GM15510 (cell line): ENCODE measurements around the gene ZNF74.

Experiments
- POLR2A ChIP-seq: IDR thresholded peaks from 3 replicates; pipeline ENCODE4 v1.6.1; 2011; ENCODE audit warnings: borderline replicate concordance; ENCODE audit not compliant: insufficient read length; ENCODE audit errors: extremely low read depth

The ZNF74 gene

DNA sequence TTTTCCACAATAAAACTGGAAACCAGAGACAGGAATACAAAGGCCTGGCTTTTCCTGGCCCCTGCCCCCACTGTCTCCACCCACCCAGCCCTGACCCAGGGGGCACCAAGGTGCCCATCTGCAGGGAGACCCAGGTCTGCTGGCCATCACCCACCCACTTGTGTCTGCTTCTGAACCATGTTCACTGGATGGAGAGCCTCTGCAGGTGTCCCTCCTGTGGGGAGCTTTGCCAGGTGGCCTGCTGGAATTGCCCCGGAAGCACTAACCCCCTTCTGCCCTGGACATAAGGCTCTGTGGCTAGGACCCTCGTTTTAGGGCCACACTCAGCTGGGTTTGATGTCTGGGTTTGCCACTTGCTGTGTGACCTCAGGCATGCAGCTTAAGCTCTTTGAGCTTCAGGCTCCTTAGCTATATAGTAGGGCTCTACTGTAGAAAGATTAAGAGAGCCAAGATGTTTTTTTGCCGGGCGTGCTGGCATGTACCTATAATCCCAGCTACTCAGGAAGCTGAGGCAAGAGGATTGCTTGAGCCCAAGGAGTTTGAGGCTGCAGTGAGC lies 39.8 kb downstream of the ZNF74 start:
- TF ChIP-seq POLR2A: no peak

GRCh38 chr22:20434264-20434751 lies 40.4 kb downstream of the ZNF74 start:
- no peak for TF ChIP-seq POLR2A

GRCh38 chr22:20434773-20435172 lies 40.8 kb downstream of the ZNF74 start:
- no peak for TF ChIP-seq POLR2A

DNA sequence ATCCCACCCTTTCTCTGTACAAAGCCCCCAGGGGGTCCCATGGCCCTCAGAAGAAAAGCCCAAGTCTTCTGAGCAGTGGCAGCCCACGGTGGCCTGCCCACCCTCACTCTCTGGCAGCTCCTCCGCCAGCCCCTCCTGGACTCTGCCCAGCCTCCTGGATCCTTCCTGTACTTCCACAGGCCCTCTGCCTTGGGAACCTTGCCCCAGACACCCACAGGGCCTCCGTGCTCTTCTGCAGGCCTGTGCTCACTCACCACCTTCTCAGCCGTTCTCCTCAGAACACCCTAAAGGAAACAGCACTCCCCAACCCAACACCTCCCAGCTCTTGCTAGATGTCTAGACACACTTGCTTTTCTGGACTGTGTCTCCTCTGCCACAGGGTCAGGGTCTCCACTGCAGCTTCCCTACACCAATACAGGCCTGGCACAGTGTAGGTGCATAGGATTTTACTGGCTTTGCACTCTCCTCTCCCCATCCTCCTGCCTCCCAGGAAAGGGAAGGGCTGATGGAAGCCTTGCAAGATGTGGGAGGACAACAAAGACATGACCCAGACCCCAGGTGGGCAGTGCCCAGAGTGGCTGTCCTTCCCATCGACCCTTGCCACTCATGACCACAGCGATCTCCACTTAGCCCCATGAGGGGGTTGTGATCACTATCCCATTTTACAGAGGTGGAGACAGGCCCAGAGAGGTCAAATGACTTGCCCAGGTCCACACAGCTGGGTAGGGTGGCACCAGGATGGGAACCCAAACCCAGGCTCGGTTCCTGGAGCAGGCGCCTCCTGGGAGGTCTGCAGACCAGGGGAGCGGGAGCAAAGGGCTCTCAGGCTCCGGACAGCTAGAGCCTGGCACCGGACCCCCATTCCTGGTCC lies 41.7 kb downstream of the ZNF74 start:
- no peak for TF ChIP-seq POLR2A

DNA sequence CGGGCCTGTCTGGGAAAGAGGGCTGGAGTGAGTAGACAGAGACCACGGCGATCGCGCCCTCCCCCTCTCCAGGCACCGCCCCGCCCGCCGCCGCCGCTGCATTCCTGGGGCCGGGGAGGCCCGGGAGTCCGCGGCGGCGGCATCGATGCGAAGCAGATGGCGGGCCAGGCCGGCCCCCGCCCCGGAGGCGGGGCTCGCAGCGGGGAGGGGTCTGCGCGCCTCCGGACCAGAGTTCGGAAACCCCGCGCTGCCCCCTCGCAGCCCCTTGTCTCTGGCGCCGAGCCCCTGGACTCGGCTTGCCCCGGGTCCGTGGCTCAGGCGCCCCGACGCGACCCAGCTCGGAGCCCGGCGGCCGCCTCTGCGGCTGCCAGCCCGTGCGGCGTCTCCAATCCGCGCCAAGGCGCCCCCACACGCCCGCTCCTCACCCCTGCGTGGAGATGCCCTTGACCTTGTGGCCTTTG lies 42.4 kb downstream of the ZNF74 start:
- TF ChIP-seq POLR2A: no peak

DNA sequence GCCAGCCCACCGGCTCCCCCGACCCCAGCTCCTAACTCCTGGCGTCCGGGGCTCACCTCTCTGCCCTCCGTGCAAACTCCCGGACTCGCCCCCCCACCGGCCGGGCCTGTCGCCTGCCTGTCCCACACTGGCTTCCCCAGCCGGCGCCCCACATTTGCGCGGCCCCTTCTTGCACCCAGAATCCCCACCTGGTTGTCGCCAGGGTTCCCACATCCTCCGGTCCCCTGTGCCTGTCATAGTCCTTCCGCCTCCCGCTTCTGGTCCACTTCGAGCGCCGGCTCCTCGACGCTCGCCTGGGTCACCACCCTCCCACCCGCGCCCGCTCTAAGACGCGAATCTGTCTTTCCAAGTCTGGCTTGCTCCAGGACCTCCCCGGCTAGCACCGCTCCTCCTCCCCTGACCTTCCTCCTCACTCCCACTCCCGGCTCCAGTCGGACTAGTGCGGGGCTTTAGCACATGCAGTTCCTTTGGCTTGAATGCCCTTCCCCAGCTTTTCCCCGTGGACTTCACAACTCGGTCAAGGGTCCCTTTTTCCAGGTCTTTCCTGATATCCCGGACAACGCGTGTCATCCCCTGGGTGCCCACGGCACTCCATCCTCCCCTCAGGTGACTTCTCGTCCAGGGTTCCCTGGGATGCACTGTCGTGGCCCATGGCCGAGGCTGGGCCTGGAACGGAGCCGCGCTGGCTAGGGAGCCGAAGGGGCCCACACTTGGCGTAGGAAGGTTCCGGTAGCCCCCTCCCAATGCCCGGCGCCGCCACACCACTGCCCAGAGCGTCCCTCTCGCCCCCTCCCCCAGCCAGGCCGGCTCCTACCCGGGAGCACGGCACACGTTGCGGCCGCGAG lies 43.0 kb downstream of the ZNF74 start:
- TF ChIP-seq POLR2A: no peak

DNA sequence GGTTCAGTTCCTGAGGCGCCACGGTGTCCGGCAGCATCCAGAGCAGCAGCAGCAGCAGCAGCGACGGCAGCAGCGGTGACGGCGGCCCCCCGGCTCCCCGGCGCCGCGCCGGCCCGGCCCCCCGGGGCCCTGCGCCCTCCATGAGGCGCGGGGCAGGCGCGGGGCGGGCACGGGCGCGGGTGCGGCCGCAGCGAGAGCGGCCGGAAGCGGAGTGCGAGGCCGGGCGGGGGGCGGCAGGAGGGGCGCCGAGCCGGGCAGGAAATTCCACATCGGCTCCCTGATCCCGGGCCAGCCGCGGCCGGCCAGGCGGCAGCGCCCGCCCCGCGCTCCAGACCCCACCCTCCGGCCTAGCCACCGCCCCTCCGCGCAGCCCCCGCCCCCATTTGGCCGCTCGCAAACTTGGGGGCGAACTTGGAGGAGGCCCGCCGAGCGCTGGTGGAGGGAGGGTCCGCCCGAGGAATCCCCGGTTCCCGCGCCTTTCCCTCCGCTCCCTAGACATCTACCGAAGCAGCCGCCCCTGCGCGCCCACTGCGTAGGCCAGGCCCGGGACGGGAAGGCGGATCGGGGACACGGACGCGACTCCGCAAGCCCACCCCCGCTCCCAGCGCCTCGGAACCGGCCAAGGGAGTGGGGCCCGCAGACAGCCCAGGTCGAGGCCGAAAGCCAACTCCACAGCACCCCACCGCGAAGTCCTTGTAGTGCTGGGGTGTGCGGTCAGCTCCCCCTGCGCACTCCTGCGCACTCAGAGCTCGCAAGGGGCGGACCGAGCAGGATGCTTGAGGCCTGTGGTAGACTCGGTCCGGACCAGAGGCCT lies 43.9 kb downstream of the ZNF74 start, which contains the start of gene SCARF2:
TSS of gene SCARF2 (minus strand) at position 213 of the 814 bp plus-strand sequence. CDS start at position 142, 71 bp downstream.
- TF ChIP-seq POLR2A: no peak

DNA sequence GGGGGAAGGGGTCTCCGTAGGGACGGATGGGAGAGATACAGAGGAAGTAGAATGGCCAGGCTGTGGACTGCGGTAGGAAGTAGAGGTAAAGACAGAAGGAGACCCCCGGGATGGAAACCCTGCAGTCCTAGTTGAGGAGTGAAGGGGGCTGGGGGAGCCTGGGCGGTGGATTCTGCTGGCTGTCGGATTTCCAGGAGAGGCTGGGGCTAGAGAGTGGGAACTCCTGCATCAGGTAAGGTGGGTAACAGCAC lies 44.4 kb downstream of the ZNF74 start:
- TF ChIP-seq POLR2A: no peak

- TF ChIP-seq POLR2A: no peak
Observed at GRCh38 chr22:20438678-20439492, 44.9 kb downstream of the ZNF74 start.

- TF ChIP-seq POLR2A: no peak
Observed at GRCh38 chr22:20439556-20439927, 45.6 kb downstream of the ZNF74 start.

DNA sequence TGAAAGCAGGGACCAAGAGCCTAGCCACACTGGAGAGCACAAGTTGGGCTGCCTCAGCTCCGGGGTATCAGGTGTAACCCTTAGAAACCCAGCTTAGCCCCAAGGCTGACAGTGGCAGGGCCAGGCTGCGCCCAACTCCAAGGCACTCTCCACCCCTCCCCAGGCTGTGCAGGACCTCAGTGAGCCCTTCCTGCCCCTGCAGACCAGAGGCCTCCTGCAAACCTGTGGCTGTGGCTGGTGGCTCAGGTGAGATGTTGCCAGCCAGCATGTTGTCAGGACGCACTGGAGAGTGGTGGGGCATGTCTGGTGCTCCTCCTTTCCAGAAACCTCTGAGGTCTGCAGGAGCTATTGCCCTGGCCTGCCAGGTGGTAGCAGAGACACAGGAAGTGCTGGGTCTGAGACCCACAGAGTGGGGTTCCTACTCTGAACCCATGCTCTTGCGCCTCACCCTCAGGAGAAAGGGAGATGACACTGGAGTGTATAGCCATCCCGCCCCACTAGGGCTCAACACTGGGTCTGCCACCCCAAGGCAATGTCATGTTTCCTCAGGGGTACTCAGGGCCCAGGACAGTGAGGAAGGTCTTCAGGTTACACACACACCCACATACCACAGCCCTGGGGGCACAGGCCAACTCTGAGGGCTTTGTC lies 46.1 kb downstream of the ZNF74 start:
- no peak for TF ChIP-seq POLR2A

DNA sequence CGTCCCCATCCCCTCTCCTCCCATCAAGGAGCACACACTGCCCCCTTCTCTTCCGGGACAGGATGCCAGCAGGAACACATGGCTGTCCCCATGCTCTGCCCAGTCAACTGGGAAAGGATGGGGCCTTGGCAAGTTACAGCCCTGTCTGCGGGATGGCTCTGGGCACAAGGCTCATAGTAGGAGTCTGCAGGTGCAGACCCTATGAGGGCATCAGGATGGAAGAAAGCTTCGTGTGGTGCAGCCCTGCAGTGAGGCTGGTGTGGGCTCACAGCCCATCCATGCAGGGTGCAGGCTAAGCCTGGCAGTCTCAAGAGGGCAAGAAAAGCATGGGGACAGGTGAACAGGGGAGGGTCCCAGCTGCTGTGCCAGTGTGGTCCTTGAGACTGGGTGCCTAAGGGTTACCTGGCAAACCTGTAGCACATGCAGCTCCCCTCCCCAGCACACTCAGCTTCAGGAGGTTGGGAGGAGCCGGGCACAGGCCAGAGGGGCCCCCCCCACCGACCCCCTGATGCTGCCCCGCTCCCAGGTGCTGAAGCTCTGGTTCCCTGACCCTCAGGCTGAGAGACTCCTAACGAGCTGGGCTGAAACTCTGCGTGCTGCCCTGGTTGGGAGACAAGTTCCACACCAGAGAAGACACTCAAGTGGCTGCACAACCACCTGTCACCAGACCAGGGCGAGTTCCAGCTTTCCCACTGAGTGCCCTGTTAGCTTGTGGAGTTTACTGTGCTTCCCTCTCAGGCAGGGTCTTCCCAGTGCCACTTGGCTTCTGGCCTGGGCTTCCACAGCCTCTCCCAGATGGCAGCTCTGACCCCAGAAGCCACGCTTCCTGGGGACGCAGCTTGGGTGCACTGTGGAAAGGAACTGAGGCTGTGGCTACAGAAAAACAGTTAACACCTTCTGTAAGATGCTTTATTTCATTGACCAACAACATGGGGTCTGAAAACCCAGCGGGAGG lies 47.0 kb downstream of the ZNF74 start:
- no peak for TF ChIP-seq POLR2A
